GM21447 (cell line): ENCODE measurements around the gene CTDSP1.

Source experiments
- ATAC-seq: cut with Tn5 transposase; IDR thresholded peaks from one replicate; pipeline ENCODE4 v1.9.1; 2021; ENCODE audit not compliant: unreplicated experiment

The CTDSP1 gene

GRCh38 chr2:218399391-218400166, at the start of gene CTDSP1:
Gene CTDSP1 (plus strand): TSS chr2:218399868. CDS start chr2:218400091, 223 bp downstream.
- peak; percentile 25 for ATAC-seq

- ATAC-seq = no peak
These were observed 45.6 kb upstream of the CTDSP1 start for GRCh38 chr2:218354045-218354444.

- no peak for ATAC-seq
These were observed 44.7 kb upstream of the CTDSP1 start for GRCh38 chr2:218354850-218355443.

- no peak for ATAC-seq
These were observed 42.2 kb upstream of the CTDSP1 start for GRCh38 chr2:218357236-218358177.

GRCh38 chr2:218360453-218360852, 39.2 kb upstream of the CTDSP1 start:
- no peak for ATAC-seq

GRCh38 chr2:218362606-218363005, 37.1 kb upstream of the CTDSP1 start:
- ATAC-seq = no peak

GRCh38 chr2:218363736-218364135, 35.9 kb upstream of the CTDSP1 start:
- ATAC-seq = no peak

- ATAC-seq = no peak
These were observed 35.5 kb upstream of the CTDSP1 start for GRCh38 chr2:218364196-218364595.

GRCh38 chr2:218366621-218367414, 32.9 kb upstream of the CTDSP1 start:
- ATAC-seq = no peak

- peak; percentile 92 for ATAC-seq
These were observed 32.1 kb upstream of the CTDSP1 start for GRCh38 chr2:218367415-218368149.

- ATAC-seq = no peak
These were observed 31.5 kb upstream of the CTDSP1 start for GRCh38 chr2:218368150-218368528.

- ATAC-seq = no peak
These were observed 31.0 kb upstream of the CTDSP1 start for GRCh38 chr2:218368621-218369153.

- no peak for ATAC-seq
These were observed 30.3 kb upstream of the CTDSP1 start for GRCh38 chr2:218369330-218369729.

GRCh38 chr2:218370410-218371063, 29.1 kb upstream of the CTDSP1 start:
- no peak for ATAC-seq

- ATAC-seq = no peak
These were observed 27.7 kb upstream of the CTDSP1 start for GRCh38 chr2:218371983-218372350.

- no peak for ATAC-seq
These were observed 24.9 kb upstream of the CTDSP1 start for GRCh38 chr2:218374795-218375194.

GRCh38 chr2:218375212-218375611, 24.5 kb upstream of the CTDSP1 start:
- no peak for ATAC-seq

- no peak for ATAC-seq
These were observed 21.6 kb upstream of the CTDSP1 start for GRCh38 chr2:218378053-218378452.

- no peak for ATAC-seq
These were observed 17.7 kb upstream of the CTDSP1 start, which contains the start of gene SLC11A1 for GRCh38 chr2:218381916-218382366. Gene SLC11A1 (plus strand): TSS chr2:218382273. CDS start chr2:218382369, 96 bp downstream.
